GM10266 (cell line): ENCODE measurements around the gene CYP2A7.
"Not testable (repeated sequence)": the region's sequence is repeated elsewhere in the genome, so short reads cannot be mapped to it uniquely, and the experiment has no call there.

Source experiments
- DNase-seq: peaks from one replicate; pipeline ENCODE4 v3.0.0; 2012; ENCODE audit errors: extremely low spot score
- CTCF ChIP-seq: IDR thresholded peaks from 2 replicates; pipeline ENCODE4 v1.5.1; 2012; ENCODE audit warnings: mild to moderate bottlenecking, low read depth; ENCODE audit not compliant: control insufficient read depth, insufficient read depth; ENCODE audit errors: missing control alignments

CYP2A7 gene

GRCh38 chr19:40867701-40868100 lies 14.3 kb downstream of the CYP2A7 start:
- TF ChIP-seq CTCF: no peak
- DNase-seq: no peak

GRCh38 chr19:40864739-40865496 lies 17.1 kb downstream of the CYP2A7 start:
- DNase-seq: not testable (repeated sequence)

GRCh38 chr19:40862785-40863184 lies 19.2 kb downstream of the CYP2A7 start:
- TF ChIP-seq CTCF: no peak
- DNase-seq: no peak

GRCh38 chr19:40862333-40862732 lies 19.7 kb downstream of the CYP2A7 start:
- no peak for TF ChIP-seq CTCF
- DNase-seq: no peak

GRCh38 chr19:40858109-40858508 lies 23.9 kb downstream of the CYP2A7 start:
- no peak for DNase-seq
- TF ChIP-seq CTCF: no peak

GRCh38 chr19:40852467-40853152 lies 29.4 kb downstream of the CYP2A7 start:
- not testable (repeated sequence) for DNase-seq

GRCh38 chr19:40850277-40850676 lies 31.8 kb downstream of the CYP2A7 start, which contains the start of gene CYP2A6:
Gene CYP2A6, minus strand, starts transcription at chr19:40850447. Its CDS starts 21 bp downstream, at chr19:40850426.
- not testable (repeated sequence) for DNase-seq

GRCh38 chr19:40846722-40847121 lies 35.3 kb downstream of the CYP2A7 start:
- DNase-seq: not testable (repeated sequence)

- not testable (repeated sequence) for DNase-seq
Measured at GRCh38 chr19:40843653-40844052, 38.4 kb downstream of the CYP2A7 start.

GRCh38 chr19:40842997-40843652 lies 38.9 kb downstream of the CYP2A7 start:
- DNase-seq: not testable (repeated sequence)

- DNase-seq: not testable (repeated sequence)
Measured at GRCh38 chr19:40842012-40842411, 40.0 kb downstream of the CYP2A7 start.

GRCh38 chr19:40838477-40838876 lies 43.6 kb downstream of the CYP2A7 start:
- not testable (repeated sequence) for DNase-seq
